Pons (tissue), 1 donor: Measurements from ENCODE around the gene OR51E2.
A peak's percentile ranks its signal among the peaks of the same experiment; 100 is the strongest.

Experiments used
- DNase-seq: peaks from one replicate; pipeline ENCODE4 v3.0.0-alpha.2; 2016; ENCODE audit warnings: low spot score

OR51E2 gene

GRCh38 chr11:4664183-4664582, 33.5 kb downstream of the OR51E2 start:
- no peak for DNase-seq

- DNase-seq, result no peak
These were observed 34.8 kb downstream of the OR51E2 start for GRCh38 chr11:4662876-4663275.

- no peak for DNase-seq
These were observed 38.8 kb downstream of the OR51E2 start for GRCh38 chr11:4658629-4659445.

- DNase-seq, result no peak
These were observed 42.9 kb downstream of the OR51E2 start for GRCh38 chr11:4654635-4655369.

- no peak for DNase-seq
These were observed 49.9 kb downstream of the OR51E2 start for GRCh38 chr11:4647766-4648165.

- DNase-seq, result no peak
These were observed 51.7 kb downstream of the OR51E2 start for GRCh38 chr11:4645974-4646373.

GRCh38 chr11:4644233-4644632, 53.4 kb downstream of the OR51E2 start:
- no peak for DNase-seq

GRCh38 chr11:4643682-4644081, 54.0 kb downstream of the OR51E2 start, which contains the start of gene OR51E1:
Gene OR51E1 (plus strand): TSS chr11:4643982. CDS start chr11:4652527, 8,545 bp downstream.
- DNase-seq, result no peak

- DNase-seq, result no peak
These were observed 54.6 kb downstream of the OR51E2 start for GRCh38 chr11:4643076-4643475.

GRCh38 chr11:4642043-4642442, 55.6 kb downstream of the OR51E2 start:
- no peak for DNase-seq

- DNase-seq, result no peak
These were observed 56.2 kb downstream of the OR51E2 start for GRCh38 chr11:4641501-4641900.

- no peak for DNase-seq
These were observed 57.7 kb downstream of the OR51E2 start for GRCh38 chr11:4639931-4640330.

GRCh38 chr11:4637662-4638047, 60.0 kb downstream of the OR51E2 start:
- DNase-seq, result no peak

GRCh38 chr11:4636962-4637661, 60.5 kb downstream of the OR51E2 start, which contains the start of gene OR51D1:
Gene OR51D1 (plus strand): TSS chr11:4637477. CDS start chr11:4639791, 2,314 bp downstream.
- DNase-seq, result peak; percentile 64

- no peak for DNase-seq
These were observed 61.5 kb downstream of the OR51E2 start for GRCh38 chr11:4636136-4636535.
